Suprapubic skin (tissue), 4 donors: ENCODE data around the gene CMTR2.

Experiments used
- POLR2A ChIP-seq, 2 donors: fragments of 450-650 bp; IDR thresholded peaks; one replicate each; pipeline ENCODE4 v1.6.1; 2017; ENCODE audit warnings: antibody characterized with exemption in 2 of 2, mild to moderate bottlenecking in 2 of 2, moderate library complexity in 2 of 2
- POLR2AphosphoS5 ChIP-seq, 3 donors: sonication (generic); formaldehyde crosslinking; IDR thresholded peaks; one replicate each; pipeline ENCODE4 v1.6.1; 2017; ENCODE audit warnings: antibody characterized with exemption in 3 of 3
- TF ChIP-seq, protein P1 (sequence below), 2 donors: fragments of 200-600 bp in 1 of 2; fragments of 450-650 bp in 1 of 2; sonication (generic) in 1 of 2; IDR thresholded peaks; one replicate each; pipeline ENCODE4 v1.5.1; 2016 to 2019; ENCODE audit warnings: antibody characterized with exemption in 2 of 2, mild to moderate bottlenecking in 1 of 2, moderate library complexity in 1 of 2

GRCh38 chr16:71338632-71339031 is 49.4 kb upstream of the CMTR2 start:
- TF ChIP-seq, protein P1, sequence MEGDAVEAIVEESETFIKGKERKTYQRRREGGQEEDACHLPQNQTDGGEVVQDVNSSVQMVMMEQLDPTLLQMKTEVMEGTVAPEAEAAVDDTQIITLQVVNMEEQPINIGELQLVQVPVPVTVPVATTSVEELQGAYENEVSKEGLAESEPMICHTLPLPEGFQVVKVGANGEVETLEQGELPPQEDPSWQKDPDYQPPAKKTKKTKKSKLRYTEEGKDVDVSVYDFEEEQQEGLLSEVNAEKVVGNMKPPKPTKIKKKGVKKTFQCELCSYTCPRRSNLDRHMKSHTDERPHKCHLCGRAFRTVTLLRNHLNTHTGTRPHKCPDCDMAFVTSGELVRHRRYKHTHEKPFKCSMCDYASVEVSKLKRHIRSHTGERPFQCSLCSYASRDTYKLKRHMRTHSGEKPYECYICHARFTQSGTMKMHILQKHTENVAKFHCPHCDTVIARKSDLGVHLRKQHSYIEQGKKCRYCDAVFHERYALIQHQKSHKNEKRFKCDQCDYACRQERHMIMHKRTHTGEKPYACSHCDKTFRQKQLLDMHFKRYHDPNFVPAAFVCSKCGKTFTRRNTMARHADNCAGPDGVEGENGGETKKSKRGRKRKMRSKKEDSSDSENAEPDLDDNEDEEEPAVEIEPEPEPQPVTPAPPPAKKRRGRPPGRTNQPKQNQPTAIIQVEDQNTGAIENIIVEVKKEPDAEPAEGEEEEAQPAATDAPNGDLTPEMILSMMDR (IDR thresholded peaks at IDR 0.05): no peak
- TF ChIP-seq POLR2A (IDR thresholded peaks at IDR 0.05) (no peak), POLR2AphosphoS5 (IDR thresholded peaks at IDR 0.05) (no peak)
